H9 (cell line): ENCODE data around the gene SLC16A1. TPM values are rescaled to one million over a fixed set of nuclear protein-coding genes. Genes with fewer than 3 reads are reported as not detected.

Experiments
- DNase-seq: peaks from one replicate; pipeline ENCODE4 v3.0.0-alpha.2; 2017
- H2AFZ ChIP-seq: one replicate; pipeline ENCODE4 v1.6.1; 2013; ENCODE audit warnings: mild to moderate bottlenecking, low read length, control low read depth, moderate library complexity
- H2AK5ac ChIP-seq: 2 replicates; pipeline ENCODE4 v1.6.1; 2013; ENCODE audit warnings: low read length, control low read depth, mixed read lengths; ENCODE audit not compliant: insufficient read length
- H2BK120ac ChIP-seq: one replicate; pipeline ENCODE4 v1.6.1; 2013; ENCODE audit warnings: low read depth, mild to moderate bottlenecking, low read length, control low read depth, inconsistent platforms; ENCODE audit not compliant: poor library complexity, severe bottlenecking
- H2BK12ac ChIP-seq: 2 replicates; pipeline ENCODE4 v1.6.1; 2013; ENCODE audit warnings: low read length, control low read depth, mixed read lengths, low read depth; ENCODE audit not compliant: insufficient read length
- H2BK15ac ChIP-seq: 2 replicates; pipeline ENCODE4 v1.6.1; 2013; ENCODE audit warnings: low read depth, low read length, control low read depth
- H2BK20ac ChIP-seq: one replicate; pipeline ENCODE4 v1.6.1; 2013; ENCODE audit warnings: low read depth, mild to moderate bottlenecking, low read length, control low read depth, inconsistent platforms; ENCODE audit not compliant: poor library complexity, severe bottlenecking
- H2BK5ac ChIP-seq: 2 replicates; pipeline ENCODE4 v1.6.1; 2013; ENCODE audit warnings: low read length, control low read depth, mixed read lengths; ENCODE audit not compliant: insufficient read length
- H3K14ac ChIP-seq: 2 replicates; pipeline ENCODE4 v1.6.1; 2013; ENCODE audit warnings: low read length, control low read depth; ENCODE audit not compliant: insufficient read depth
- H3K18ac ChIP-seq: 2 replicates; pipeline ENCODE4 v1.6.1; 2013; ENCODE audit warnings: low read depth, mild to moderate bottlenecking, mixed read lengths, low read length, control low read depth; ENCODE audit not compliant: insufficient read length
- H3K23ac ChIP-seq: 2 replicates; pipeline ENCODE4 v1.6.1; 2013; ENCODE audit warnings: low read length, control low read depth, mixed read lengths, low read depth; ENCODE audit not compliant: insufficient read length
- H3K23me2 ChIP-seq: 2 replicates; pipeline ENCODE4 v1.6.1; 2013; ENCODE audit warnings: low read depth, mild to moderate bottlenecking, mixed read lengths, low read length, control low read depth; ENCODE audit not compliant: insufficient read length, poor library complexity, severe bottlenecking
- H3K27ac ChIP-seq: 2 replicates; pipeline ENCODE4 v1.5.1; 2013; ENCODE audit warnings: low read length, control low read depth, mixed read lengths, low read depth; ENCODE audit not compliant: insufficient read length
- H3K27me3 ChIP-seq: 2 replicates; pipeline ENCODE4 v1.6.1; 2013; ENCODE audit warnings: low read length, control low read depth, inconsistent platforms; ENCODE audit not compliant: insufficient read depth
- H3K4ac ChIP-seq: 2 replicates; pipeline ENCODE4 v1.6.1; 2013; ENCODE audit warnings: low read depth, mild to moderate bottlenecking, control low read depth, inconsistent platforms, low read length, moderate library complexity
- H3K4me1 ChIP-seq: 2 replicates; pipeline ENCODE4 v1.6.1; 2013; ENCODE audit warnings: low read length, control low read depth, inconsistent platforms; ENCODE audit not compliant: insufficient read depth
- H3K4me2 ChIP-seq: 2 replicates; pipeline ENCODE4 v1.6.1; 2013; ENCODE audit warnings: low read length, control low read depth, mixed read lengths; ENCODE audit not compliant: insufficient read length, insufficient read depth
- H3K56ac ChIP-seq: 2 replicates; pipeline ENCODE4 v1.6.1; 2013; ENCODE audit warnings: low read depth, mild to moderate bottlenecking, mixed read lengths, low read length, control low read depth; ENCODE audit not compliant: insufficient read length
- H3K79me1 ChIP-seq: 2 replicates; pipeline ENCODE4 v1.6.1; 2013; ENCODE audit warnings: low read depth, mild to moderate bottlenecking, moderate library complexity, low read length, control low read depth, inconsistent platforms; ENCODE audit not compliant: insufficient read depth, poor library complexity, severe bottlenecking
- H3K79me2 ChIP-seq: 2 replicates; pipeline ENCODE4 v1.6.1; 2013; ENCODE audit warnings: low read length, control low read depth, inconsistent platforms; ENCODE audit not compliant: insufficient read depth
- H3K9ac ChIP-seq: 2 replicates; pipeline ENCODE4 v1.6.1; 2013; ENCODE audit warnings: low read length, control low read depth, mixed read lengths; ENCODE audit not compliant: insufficient read length; ENCODE audit errors: extremely low read depth
- H3K9me3 ChIP-seq: one replicate; pipeline ENCODE4 v1.6.1; 2013; ENCODE audit warnings: low read depth, low read length, inconsistent platforms; ENCODE audit not compliant: control insufficient read depth
- H3T11ph ChIP-seq: one replicate; pipeline ENCODE4 v1.6.1; 2013; ENCODE audit warnings: mild to moderate bottlenecking, low read length, control low read depth, inconsistent platforms
- H4K20me1 ChIP-seq: one replicate; pipeline ENCODE4 v1.6.1; 2013; ENCODE audit not compliant: control insufficient read depth, insufficient read length, insufficient read depth
- H4K5ac ChIP-seq: 2 replicates; pipeline ENCODE4 v1.6.1; 2013; ENCODE audit warnings: low read depth, mild to moderate bottlenecking, mixed read lengths, low read length, control low read depth; ENCODE audit not compliant: insufficient read length
- H4K8ac ChIP-seq: replicated peaks from 2 replicates; pipeline ENCODE4 v1.6.1; 2013; ENCODE audit warnings: low read length, control low read depth, mixed read lengths, low read depth; ENCODE audit not compliant: insufficient read length
- H4K91ac ChIP-seq: 2 replicates; pipeline ENCODE4 v1.6.1; 2013; ENCODE audit warnings: low read depth, mild to moderate bottlenecking, moderate library complexity, mixed read lengths, low read length, control low read depth; ENCODE audit not compliant: insufficient read length
- H3K27ac Mint-ChIP-seq, 3 experiments: 2 replicates in 2 of 3; 3 replicates in 1 of 3; pipeline ENCODE4 v1.8.0; 2020 to 2021; ENCODE audit warnings: mixed read lengths in 3 of 3, mild to moderate bottlenecking in 1 of 3, moderate library complexity in 1 of 3
- H3K27me3 Mint-ChIP-seq: 2 replicates; pipeline ENCODE4 v1.8.0; 2021; ENCODE audit warnings: low read depth, mild to moderate bottlenecking, moderate library complexity, mixed read lengths
- H3K36me3 Mint-ChIP-seq, 3 experiments: 2 replicates in 2 of 3; 3 replicates in 1 of 3; pipeline ENCODE4 v1.8.0; 2020 to 2021; ENCODE audit warnings: low read depth in 3 of 3, mixed read lengths in 3 of 3; ENCODE audit not compliant: insufficient read depth in 1 of 3
- H3K4me1 Mint-ChIP-seq, 2 experiments: 2 replicates each; pipeline ENCODE4 v1.8.0; 2020; ENCODE audit warnings: mixed read lengths in 2 of 2
- H3K4me3 Mint-ChIP-seq, 2 experiments: 2 replicates in 1 of 2; 3 replicates in 1 of 2; pipeline ENCODE4 v1.8.0; 2020 to 2021; ENCODE audit warnings: mild to moderate bottlenecking in 2 of 2, mixed read lengths in 2 of 2, moderate library complexity in 1 of 2
- H3K9me3 Mint-ChIP-seq, 2 experiments: 2 replicates in 1 of 2; 3 replicates in 1 of 2; pipeline ENCODE4 v1.8.0; 2020; ENCODE audit warnings: mild to moderate bottlenecking in 2 of 2, mixed read lengths in 2 of 2, moderate library complexity in 1 of 2
- CTCF ChIP-seq: fragments of 200-600 bp; sonication (generic); conservative IDR thresholded peaks from 3 replicates; pipeline ENCODE4 v1.8.0; 2021; ENCODE audit warnings: antibody characterized with exemption, mild to moderate bottlenecking
- WGBS: extraction: QIAGEN DNeasy Blood & Tissue Kit; methylation state at CpG from one replicate; pipeline ENCODE4 v1.1.7; 2013; ENCODE audit warnings: missing lambda C conversion rate, low lambda C conversion rate, mixed read lengths; ENCODE audit not compliant: insufficient read length; ENCODE audit errors: extremely low coverage; 5-methylcytosine and 5-hydroxymethylcytosine counted together
- total RNA-seq: library from RNA; stranded (reverse); gene quantifications from 2 replicates; pipeline ENCODE4 v1.2.1, GENCODE V29; 2021

Gene SLC16A1
- total RNA-seq, 1 experiment from 2014 or later = 381 TPM

- H3K27ac ChIP-seq = peak overlapping the region; percentile 37
- Mint-ChIP-seq H3K4me3 (peak overlapping the region in 1 of 2 experiments; percentile 62; a peak in 4 of 5 replicates), H3K4me1 (peaks cover 56 to 60% of the 10 kb centered on the region in 2 experiments), H3K27ac (peak overlapping the region; percentile 87 to 95 (median 93)), H3K36me3 (peaks cover 0 to 17% (median 13%) of the 10 kb centered on the region in 3 experiments; a peak in 5 of 7 replicates), H3K27me3 (no peaks in the 10 kb centered on the region), H3K9me3 (peaks cover 0 to 2% of the 10 kb centered on the region in 2 experiments; a peak in 1 of 5 replicates)
- H3K9ac ChIP-seq = no peak overlapping the region
- no peak overlapping the region for H3K4me2 ChIP-seq
- no peak overlapping the region for H2BK12ac ChIP-seq
- H3K4me1 ChIP-seq = peaks cover 11% of the 10 kb centered on the region
- H3K18ac ChIP-seq = no peak overlapping the region
- H3K23ac ChIP-seq = no peak overlapping the region
- H4K5ac ChIP-seq = no peak overlapping the region
- no peaks in the 10 kb centered on the region for H3K79me2 ChIP-seq
- no peak overlapping the region for H4K91ac ChIP-seq
- H2AFZ ChIP-seq = no peak overlapping the region
- H3K56ac ChIP-seq = no peak overlapping the region
- peaks cover 2% of the 10 kb centered on the region for H4K20me1 ChIP-seq
- no peak overlapping the region for H3K4ac ChIP-seq
- no peaks in the 10 kb centered on the region for H3K9me3 ChIP-seq
- WGBS = no CpG with 5 or more reads among the region's 8 CpGs
- H3K14ac ChIP-seq = no peak overlapping the region
- H3T11ph ChIP-seq = no peak overlapping the region
- H2BK15ac ChIP-seq = no peak overlapping the region
- no peak overlapping the region for H2BK120ac ChIP-seq
- H3K23me2 ChIP-seq = no peaks in the 10 kb centered on the region
- no peak overlapping the region for H2BK5ac ChIP-seq
- TF ChIP-seq CTCF = no peak
- H3K27me3 ChIP-seq = no peaks in the 10 kb centered on the region
- no peaks in the 10 kb centered on the region for H3K79me1 ChIP-seq
- no peak overlapping the region for H4K8ac ChIP-seq
- no peak for DNase-seq
- H2BK20ac ChIP-seq = no peak overlapping the region
- no peak overlapping the region for H2AK5ac ChIP-seq
These were observed 50.4 kb downstream of the SLC16A1 start for GRCh38 chr1:112905395-112906149.
